GM13976 (cell line): Measurements from ENCODE around the gene ZNF780B.

ENCODE experiments used
- DNase-seq: peaks from one replicate; pipeline ENCODE4 v3.0.0; 2012; ENCODE audit warnings: low spot score
- in situ Hi-C: fragments of 300-500 bp; cut with MboI; formaldehyde crosslinking; loops from one replicate; pipeline ENCODE4 v1.12.0; 2022; ENCODE audit warnings: low sequenced_read_pairs, mixed read lengths, inconsistent platforms; ENCODE audit not compliant: unreplicated experiment
- TF ChIP-seq, protein P1 (sequence below): IDR thresholded peaks from 2 replicates; pipeline ENCODE4 v1.5.1; 2012; ENCODE audit warnings: borderline replicate concordance, mild to moderate bottlenecking; ENCODE audit not compliant: insufficient read depth; ENCODE audit errors: extremely low read depth, missing control alignments, control extremely low read depth

ZNF780B gene

GRCh38 chr19:40055832-40056504 lies at the start of gene ZNF780B:
TSS of gene ZNF780B (minus strand) at chr19:40056231. CDS start at chr19:40050332, 5,899 bp downstream.
- DNase-seq: peak; percentile 83
- in situ Hi-C loops: no loop called here
- TF ChIP-seq, protein P1, sequence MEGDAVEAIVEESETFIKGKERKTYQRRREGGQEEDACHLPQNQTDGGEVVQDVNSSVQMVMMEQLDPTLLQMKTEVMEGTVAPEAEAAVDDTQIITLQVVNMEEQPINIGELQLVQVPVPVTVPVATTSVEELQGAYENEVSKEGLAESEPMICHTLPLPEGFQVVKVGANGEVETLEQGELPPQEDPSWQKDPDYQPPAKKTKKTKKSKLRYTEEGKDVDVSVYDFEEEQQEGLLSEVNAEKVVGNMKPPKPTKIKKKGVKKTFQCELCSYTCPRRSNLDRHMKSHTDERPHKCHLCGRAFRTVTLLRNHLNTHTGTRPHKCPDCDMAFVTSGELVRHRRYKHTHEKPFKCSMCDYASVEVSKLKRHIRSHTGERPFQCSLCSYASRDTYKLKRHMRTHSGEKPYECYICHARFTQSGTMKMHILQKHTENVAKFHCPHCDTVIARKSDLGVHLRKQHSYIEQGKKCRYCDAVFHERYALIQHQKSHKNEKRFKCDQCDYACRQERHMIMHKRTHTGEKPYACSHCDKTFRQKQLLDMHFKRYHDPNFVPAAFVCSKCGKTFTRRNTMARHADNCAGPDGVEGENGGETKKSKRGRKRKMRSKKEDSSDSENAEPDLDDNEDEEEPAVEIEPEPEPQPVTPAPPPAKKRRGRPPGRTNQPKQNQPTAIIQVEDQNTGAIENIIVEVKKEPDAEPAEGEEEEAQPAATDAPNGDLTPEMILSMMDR: no peak

GRCh38 chr19:40104754-40105153 lies 48.7 kb upstream of the ZNF780B start:
- no peak for DNase-seq
- in situ Hi-C loops: no loop called here

GRCh38 chr19:40103600-40103999 lies 47.6 kb upstream of the ZNF780B start:
- in situ Hi-C loops: no loop called here
- TF ChIP-seq, protein P1: no peak
- no peak for DNase-seq

More at GRCh38 chr19:40104754-40105153, 48.7 kb upstream of the ZNF780B start:
- TF ChIP-seq, protein P1: no peak

DNA sequence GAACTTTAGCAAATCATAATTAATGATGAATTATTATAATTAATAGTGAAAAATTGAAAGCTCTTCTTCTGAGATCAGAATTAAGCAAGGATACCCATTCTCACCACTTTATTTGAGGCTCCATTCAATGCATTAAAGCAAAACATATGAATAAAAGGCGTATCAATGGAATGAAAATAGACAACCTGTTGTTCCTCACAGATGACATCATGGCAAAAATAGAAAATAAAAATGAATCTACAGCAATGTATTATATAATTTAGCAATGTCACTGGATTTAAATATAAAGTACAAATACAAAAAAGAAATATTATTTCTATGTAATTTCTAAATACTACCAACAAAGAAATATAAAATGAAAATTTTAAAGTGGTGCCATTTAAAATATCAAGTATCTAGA lies 45.8 kb upstream of the ZNF780B start:
- DNase-seq: no peak
- TF ChIP-seq, protein P1: no peak
- in situ Hi-C loops: no loop called here

DNA sequence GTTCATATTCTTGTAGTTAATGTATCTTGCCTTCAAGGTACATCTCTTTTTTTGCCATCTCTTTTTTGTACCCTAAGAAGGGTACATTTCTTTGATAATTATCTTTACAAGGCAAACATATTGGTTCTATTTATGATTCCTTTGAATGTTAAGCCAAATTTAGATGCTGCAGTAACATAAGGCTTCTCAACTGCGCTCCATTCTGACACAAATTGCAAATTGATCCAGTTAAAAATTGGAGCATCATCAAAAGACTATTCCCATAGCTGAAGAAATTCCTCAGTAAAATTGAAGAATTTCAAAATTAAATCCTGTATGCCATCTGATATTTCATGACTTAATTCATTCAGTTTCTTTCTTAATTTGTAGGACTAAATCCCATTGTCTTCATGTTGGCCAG lies 37.4 kb upstream of the ZNF780B start:
- in situ Hi-C loops: no loop called here
- no peak for DNase-seq
- TF ChIP-seq, protein P1: no peak

- in situ Hi-C loops: no loop called here
- DNase-seq: no peak
- TF ChIP-seq, protein P1: no peak
These were observed 35.4 kb upstream of the ZNF780B start for GRCh38 chr19:40091205-40092129.
